Caco-2 (cell line): ENCODE data around the gene ZEB1. TPM values are rescaled to one million over a fixed set of nuclear protein-coding genes. Genes with fewer than 3 reads are reported as not detected.

Source experiments
- BruUV-seq: library from RNA; stranded (reverse); fragments of 400-500 nt; replicated peaks from 2 replicates; lab custom pipeline; 2021; lab: Mats Ljungman, UMichigan
- CTCF ChIA-PET: fragments of 300-600 bp; sonication (Branson Sonifier 250); formaldehyde crosslinking; loops from one replicate; lab custom pipeline; 2022; ENCODE audit warnings: antibody characterized with exemption; lab: Charles Lee
- POLR2A ChIA-PET: fragments of 300-600 bp; sonication (Branson Sonifier 250); formaldehyde crosslinking; loops from one replicate; lab custom pipeline; 2022; ENCODE audit warnings: antibody characterized with exemption; lab: Charles Lee
- DNase-seq, 2 experiments: peaks; one replicate each; pipeline versions ENCODE4 v3.0.0 to v3.0.0-alpha.2; 2020 to 2022
- H3K27me3 ChIP-seq: replicated peaks from 2 replicates; pipeline ENCODE4 v1.6.0; 2011; ENCODE audit warnings: low read length; ENCODE audit not compliant: control insufficient read depth, insufficient read depth
- H3K36me3 ChIP-seq: 2 replicates; pipeline ENCODE4 v1.5.1; 2011; ENCODE audit warnings: low read length; ENCODE audit not compliant: control insufficient read depth, insufficient read depth
- H3K4me1 ChIP-seq: fragments of 250-450 bp; sonication (Bioruptor Pico); 2 replicates; pipeline ENCODE4 v1.5.1; 2020; ENCODE audit warnings: mild to moderate bottlenecking
- H3K4me3 ChIP-seq: 2 replicates; pipeline ENCODE4 v1.5.1; 2011; ENCODE audit warnings: low read depth, mild to moderate bottlenecking, control low read depth, low read length
- H3K9me3 ChIP-seq: fragments of 250-450 bp; sonication (Bioruptor Pico); 2 replicates; pipeline ENCODE4 v1.5.1; 2020; ENCODE audit warnings: mild to moderate bottlenecking, moderate library complexity
- H3K27ac Mint-ChIP-seq: one replicate; pipeline ENCODE4 v1.8.0; 2022; ENCODE audit warnings: mixed read lengths; ENCODE audit not compliant: unreplicated experiment
- H3K27me3 Mint-ChIP-seq: one replicate; pipeline ENCODE4 v1.8.0; 2022; ENCODE audit warnings: mixed read lengths; ENCODE audit not compliant: insufficient read depth, unreplicated experiment
- H3K36me3 Mint-ChIP-seq: one replicate; pipeline ENCODE4 v1.8.0; 2022; ENCODE audit warnings: mild to moderate bottlenecking, mixed read lengths; ENCODE audit not compliant: insufficient read depth, unreplicated experiment
- H3K4me1 Mint-ChIP-seq: one replicate; pipeline ENCODE4 v1.8.0; 2022; ENCODE audit warnings: low read depth, mixed read lengths; ENCODE audit not compliant: unreplicated experiment
- H3K4me3 Mint-ChIP-seq: one replicate; pipeline ENCODE4 v1.8.0; 2022; ENCODE audit warnings: mild to moderate bottlenecking, moderate library complexity, mixed read lengths; ENCODE audit not compliant: unreplicated experiment
- H3K9me3 Mint-ChIP-seq: one replicate; pipeline ENCODE4 v1.8.0; 2022; ENCODE audit warnings: mixed read lengths; ENCODE audit not compliant: unreplicated experiment
- CTCF ChIP-seq, 2 experiments: fragments of 200-600 bp in 1 of 2; IDR thresholded peaks; 1 replicate in 1 of 2; 2 replicates in 1 of 2; pipeline versions ENCODE4 v1.5.1 to v1.8.0; 2011 to 2022; ENCODE audit warnings: antibody characterized with exemption in 1 of 2, control low read depth in 1 of 2, inconsistent platforms in 1 of 2, low read depth in 1 of 2, low read length in 1 of 2, mild to moderate bottlenecking in 1 of 2, moderate library complexity in 1 of 2; ENCODE audit not compliant: insufficient read depth in 1 of 2, severe bottlenecking in 1 of 2, unreplicated experiment in 1 of 2
- intact Hi-C: fragments of 100-400 bp; cut with micrococcal nuclease; formaldehyde crosslinking; loops from one replicate; pipeline ENCODE4 v1.10.0; 2022; ENCODE audit not compliant: unreplicated experiment
- total RNA-seq: library from RNA; stranded (reverse); gene quantifications from 2 replicates; pipeline ENCODE4 v1.2.3, GENCODE V29; 2022

Gene ZEB1
- total RNA-seq, 1 experiment from 2014 or later, result not detected

- H3K27me3 Mint-ChIP-seq, result peaks cover 3% of the 10 kb centered on the region
- Histone ChIP-seq H3K9me3 (no peaks in the 10 kb centered on the region), H3K36me3 (no peaks in the 10 kb centered on the region), H3K4me3 (no peak overlapping the region), H3K27me3 (no peaks in the 10 kb centered on the region), H3K4me1 (no peaks in the 10 kb centered on the region)
- ChIA-PET POLR2A (no interaction called here), CTCF (no interaction called here)
- no peak overlapping the region for H3K27ac Mint-ChIP-seq
- intact Hi-C loops, result no loop called here
- no peak for DNase-seq
- peaks cover 10% of the 10 kb centered on the region for H3K9me3 Mint-ChIP-seq
- no peaks in the 10 kb centered on the region for H3K36me3 Mint-ChIP-seq
- no peak for TF ChIP-seq CTCF (IDR thresholded peaks at IDR 0.05; ENCODE audit: insufficient read depth in 1 of 2, low read depth in 1 of 2, low read length in 1 of 2, severe bottlenecking in 1 of 2, unreplicated experiment in 1 of 2)
- H3K4me3 Mint-ChIP-seq, result no peak overlapping the region
- H3K4me1 Mint-ChIP-seq, result no peaks in the 10 kb centered on the region
- BruUV-seq, result no TSS peak
Measured at GRCh38 chr10:31290386-31290785, 28.6 kb upstream of the ZEB1 start.

- BruUV-seq, result no TSS peak
- H3K4me3 ChIP-seq, result no peak overlapping the region
- H3K27ac Mint-ChIP-seq, result no peak overlapping the region
- H3K36me3 Mint-ChIP-seq, result no peaks in the 10 kb centered on the region
- H3K4me3 Mint-ChIP-seq, result no peak overlapping the region
- TF ChIP-seq CTCF (IDR thresholded peaks at IDR 0.05; ENCODE audit: insufficient read depth in 1 of 2, low read depth in 1 of 2, low read length in 1 of 2, severe bottlenecking in 1 of 2, unreplicated experiment in 1 of 2), result no peak
- peaks cover 10% of the 10 kb centered on the region for H3K9me3 Mint-ChIP-seq
- no peaks in the 10 kb centered on the region for H3K36me3 ChIP-seq
- no peaks in the 10 kb centered on the region for H3K4me1 ChIP-seq
- DNase-seq, result no peak
- no peaks in the 10 kb centered on the region for H3K4me1 Mint-ChIP-seq
- CTCF ChIA-PET, result no interaction called here
- POLR2A ChIA-PET, result no interaction called here
- peaks cover 3% of the 10 kb centered on the region for H3K27me3 Mint-ChIP-seq
- no peaks in the 10 kb centered on the region for H3K9me3 ChIP-seq
- H3K27me3 ChIP-seq, result no peaks in the 10 kb centered on the region
- intact Hi-C loops, result no loop called here
Measured at GRCh38 chr10:31291123-31291522, 27.9 kb upstream of the ZEB1 start.

- Mint-ChIP-seq H3K4me1 (no peaks in the 10 kb centered on the region), H3K4me3 (no peak overlapping the region), H3K36me3 (no peaks in the 10 kb centered on the region), H3K27me3 (peaks cover 7% of the 10 kb centered on the region), H3K9me3 (no peaks in the 10 kb centered on the region), H3K27ac (no peak overlapping the region)
- Histone ChIP-seq H3K27me3 (no peaks in the 10 kb centered on the region), H3K36me3 (no peaks in the 10 kb centered on the region), H3K4me3 (no peak overlapping the region), H3K4me1 (no peaks in the 10 kb centered on the region), H3K9me3 (no peaks in the 10 kb centered on the region)
- CTCF ChIA-PET, result no interaction called here
- intact Hi-C loops, result no loop called here
- POLR2A ChIA-PET, result no interaction called here
- DNase-seq, result no peak
- no peak for TF ChIP-seq CTCF (IDR thresholded peaks at IDR 0.05; ENCODE audit: insufficient read depth in 1 of 2, low read depth in 1 of 2, low read length in 1 of 2, severe bottlenecking in 1 of 2, unreplicated experiment in 1 of 2)
- no TSS peak for BruUV-seq
Measured at GRCh38 chr10:31294558-31294957, 24.5 kb upstream of the ZEB1 start.
